ENCODE data around the gene DUSP10.
A peak's percentile ranks its signal among the peaks of the same experiment; 100 is the strongest.

The DUSP10 gene

DNA sequence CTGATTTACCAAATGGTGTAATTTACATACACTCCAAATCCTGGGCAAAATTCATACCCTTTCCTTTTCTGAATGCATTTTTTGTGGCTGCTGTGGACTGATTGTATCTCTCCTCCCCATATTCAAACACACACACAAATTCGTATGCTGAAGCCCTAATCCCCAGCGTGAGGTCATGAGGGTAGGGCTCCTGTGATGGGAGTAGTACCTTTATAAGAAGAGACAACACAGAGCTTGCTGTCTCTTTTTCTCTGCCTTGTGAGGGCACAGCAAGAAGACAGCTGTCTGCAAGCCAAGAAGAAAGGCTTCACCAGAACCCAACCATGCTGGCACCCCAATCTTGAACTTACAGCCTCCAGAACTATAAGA, 24.4 kb downstream of the DUSP10 start:
- no peak overlapping the region for H3K4me3 ChIP-seq (replicated peaks; ENCODE audit: insufficient read depth, low read length)
- no peak for DNase-seq (ENCODE audit: low read depth in 1 of 2, low spot score in 1 of 2)

GRCh38 chr1:221716713-221717484, 25.0 kb downstream of the DUSP10 start:
- DNase-seq (ENCODE audit: low read depth in 1 of 2, low spot score in 1 of 2) = no peak
- TF ChIP-seq, protein P1, sequence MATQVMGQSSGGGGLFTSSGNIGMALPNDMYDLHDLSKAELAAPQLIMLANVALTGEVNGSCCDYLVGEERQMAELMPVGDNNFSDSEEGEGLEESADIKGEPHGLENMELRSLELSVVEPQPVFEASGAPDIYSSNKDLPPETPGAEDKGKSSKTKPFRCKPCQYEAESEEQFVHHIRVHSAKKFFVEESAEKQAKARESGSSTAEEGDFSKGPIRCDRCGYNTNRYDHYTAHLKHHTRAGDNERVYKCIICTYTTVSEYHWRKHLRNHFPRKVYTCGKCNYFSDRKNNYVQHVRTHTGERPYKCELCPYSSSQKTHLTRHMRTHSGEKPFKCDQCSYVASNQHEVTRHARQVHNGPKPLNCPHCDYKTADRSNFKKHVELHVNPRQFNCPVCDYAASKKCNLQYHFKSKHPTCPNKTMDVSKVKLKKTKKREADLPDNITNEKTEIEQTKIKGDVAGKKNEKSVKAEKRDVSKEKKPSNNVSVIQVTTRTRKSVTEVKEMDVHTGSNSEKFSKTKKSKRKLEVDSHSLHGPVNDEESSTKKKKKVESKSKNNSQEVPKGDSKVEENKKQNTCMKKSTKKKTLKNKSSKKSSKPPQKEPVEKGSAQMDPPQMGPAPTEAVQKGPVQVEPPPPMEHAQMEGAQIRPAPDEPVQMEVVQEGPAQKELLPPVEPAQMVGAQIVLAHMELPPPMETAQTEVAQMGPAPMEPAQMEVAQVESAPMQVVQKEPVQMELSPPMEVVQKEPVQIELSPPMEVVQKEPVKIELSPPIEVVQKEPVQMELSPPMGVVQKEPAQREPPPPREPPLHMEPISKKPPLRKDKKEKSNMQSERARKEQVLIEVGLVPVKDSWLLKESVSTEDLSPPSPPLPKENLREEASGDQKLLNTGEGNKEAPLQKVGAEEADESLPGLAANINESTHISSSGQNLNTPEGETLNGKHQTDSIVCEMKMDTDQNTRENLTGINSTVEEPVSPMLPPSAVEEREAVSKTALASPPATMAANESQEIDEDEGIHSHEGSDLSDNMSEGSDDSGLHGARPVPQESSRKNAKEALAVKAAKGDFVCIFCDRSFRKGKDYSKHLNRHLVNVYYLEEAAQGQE (IDR thresholded peaks at IDR 0.05; ENCODE audit: insufficient replicate concordance, low read depth) = peak; percentile 58
- no peak for TF ChIP-seq CTCF (IDR thresholded peaks at IDR 0.05; ENCODE audit: insufficient read depth, low read length)
- no peak overlapping the region for H3K27ac ChIP-seq (replicated peaks)
- no peak overlapping the region for H3K4me3 ChIP-seq (replicated peaks; ENCODE audit: insufficient read depth, low read length)
- H3K27me3 ChIP-seq (ENCODE audit: insufficient read depth, poor library complexity, severe bottlenecking) = no peaks in the 10 kb centered on the region

More for the DNA sequence above, 24.4 kb downstream of the DUSP10 start:
- Histone ChIP-seq H3K27ac (replicated peaks) (no peak overlapping the region), H3K27me3 (ENCODE audit: insufficient read depth, poor library complexity, severe bottlenecking) (no peaks in the 10 kb centered on the region)
- TF ChIP-seq, protein P1 (IDR thresholded peaks at IDR 0.05; ENCODE audit: insufficient replicate concordance, low read depth) = no peak
- TF ChIP-seq CTCF (IDR thresholded peaks at IDR 0.05; ENCODE audit: insufficient read depth, low read length) (no peak), SPI1 (IDR thresholded peaks at IDR 0.05; ENCODE audit: borderline replicate concordance, low read depth) (no peak), POLR2AphosphoS5 (IDR thresholded peaks at IDR 0.05; ENCODE audit: low read depth) (no peak), GABPA (IDR thresholded peaks at IDR 0.05; ENCODE audit: low read depth) (no peak)

DNA sequence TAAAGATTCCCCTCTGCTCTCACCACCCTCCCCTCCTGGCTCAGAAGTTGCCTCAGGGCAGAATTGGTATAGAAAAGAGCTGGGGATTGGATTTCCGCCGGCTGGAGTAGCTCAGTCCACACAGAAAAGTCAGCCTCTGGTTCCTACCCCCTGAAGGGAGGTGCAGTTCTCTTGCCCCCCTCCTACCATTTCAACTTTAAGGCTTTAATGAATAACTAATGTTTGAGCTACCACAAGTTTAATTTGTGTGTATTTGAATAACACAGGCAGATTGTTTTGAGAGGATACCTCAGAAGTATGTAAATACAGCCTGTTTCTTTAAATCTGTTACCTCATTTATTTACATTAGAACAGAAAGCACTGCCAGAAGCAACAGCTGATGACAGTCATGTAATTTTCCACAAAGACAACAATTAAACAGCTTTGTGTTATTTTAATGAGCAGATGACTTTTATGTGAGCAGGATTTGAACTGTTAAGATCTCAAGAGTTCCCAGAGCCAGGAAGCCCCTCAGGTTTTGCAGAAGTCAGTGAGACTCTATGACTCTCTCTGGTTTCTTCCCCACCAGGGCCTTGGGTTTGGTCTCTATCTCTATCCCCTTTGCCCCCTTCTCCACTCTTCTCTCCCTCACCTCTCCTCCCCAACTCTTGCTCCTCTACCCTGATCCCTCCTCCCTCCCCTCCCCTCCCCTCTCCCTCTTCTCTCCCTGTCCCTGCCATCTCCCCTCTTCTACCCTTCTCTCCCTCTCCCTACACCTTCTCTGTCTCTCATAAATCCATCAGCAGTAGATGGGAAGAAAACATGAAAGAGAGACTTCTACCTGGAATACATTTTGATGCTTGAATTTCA, 26.3 kb downstream of the DUSP10 start:
- Histone ChIP-seq H3K27me3 (ENCODE audit: insufficient read depth, poor library complexity, severe bottlenecking) (no peaks in the 10 kb centered on the region), H3K27ac (replicated peaks) (no peak overlapping the region), H3K4me3 (replicated peaks; ENCODE audit: insufficient read depth, low read length) (no peak overlapping the region)
- DNase-seq (ENCODE audit: low read depth in 1 of 2, low spot score in 1 of 2) = no peak
- TF ChIP-seq SPI1 (IDR thresholded peaks at IDR 0.05; ENCODE audit: borderline replicate concordance, low read depth) = no peak
- no peak for TF ChIP-seq CTCF (IDR thresholded peaks at IDR 0.05; ENCODE audit: insufficient read depth, low read length)
- TF ChIP-seq, protein P1 (IDR thresholded peaks at IDR 0.05; ENCODE audit: insufficient replicate concordance, low read depth) = no peak
- TF ChIP-seq GABPA (IDR thresholded peaks at IDR 0.05; ENCODE audit: low read depth) = no peak
- no peak for TF ChIP-seq POLR2AphosphoS5 (IDR thresholded peaks at IDR 0.05; ENCODE audit: low read depth)

Data from HL-60 (cell line).